CD4-positive, alpha-beta T cell (primary cell): ENCODE data around the gene PRR15L. TPM values are rescaled to one million over a fixed set of nuclear protein-coding genes. Genes with fewer than 3 reads are reported as not detected.

Experiments used
- ATAC-seq: fragments of 200-7000 bp; cut with Tn5 transposase; one replicate; pipeline ENCODE4 v1.10.0; 2022; ENCODE audit warnings: mild to moderate bottlenecking; ENCODE audit not compliant: poor library complexity
- CTCF ChIA-PET: fragments of 350-600 bp; sonication (Branson Sonifier 250); formaldehyde crosslinking; loops from one replicate; lab custom pipeline; 2021; ENCODE audit warnings: antibody characterized with exemption, inconsistent platforms; lab: Charles Lee
- POLR2A ChIA-PET: fragments of 350-600 bp; sonication (Branson Sonifier 250); formaldehyde crosslinking; loops from one replicate; lab custom pipeline; 2021; ENCODE audit warnings: antibody characterized with exemption, inconsistent platforms; lab: Charles Lee
- DNase-seq, 14 experiments: peaks; one replicate each; pipeline ENCODE4 v3.0.0-alpha.2; 2013 to 2020; ENCODE audit warnings: mixed read lengths in 2 of 14
- H3K27ac ChIP-seq, 2 donors: one replicate each; pipeline versions ENCODE4 v1.5.1 to v1.7.0; 2013; ENCODE audit warnings: low read length in 2 of 2, low read depth in 1 of 2, mild to moderate bottlenecking in 1 of 2
- H3K27me3 ChIP-seq, 2 experiments: 1 replicate in 1 of 2; 2 replicates in 1 of 2; pipeline versions ENCODE4 v1.6.1 to v1.7.0; 2013; ENCODE audit warnings: low read length in 2 of 2, control low read depth in 1 of 2, mild to moderate bottlenecking in 1 of 2, moderate library complexity in 1 of 2; ENCODE audit not compliant: insufficient read depth in 2 of 2, control insufficient read depth in 1 of 2
- H3K36me3 ChIP-seq: one replicate; pipeline ENCODE4 v1.6.1; 2013; ENCODE audit warnings: low read length, control low read depth; ENCODE audit not compliant: insufficient read depth
- H3K4me1 ChIP-seq: one replicate; pipeline ENCODE4 v1.6.1; 2013; ENCODE audit warnings: low read length, control low read depth; ENCODE audit not compliant: insufficient read depth
- H3K4me3 ChIP-seq: one replicate; pipeline ENCODE4 v1.5.1; 2013; ENCODE audit warnings: mild to moderate bottlenecking, low read length, moderate library complexity
- H3K9me3 ChIP-seq, 2 experiments: 1 replicate in 1 of 2; 2 replicates in 1 of 2; pipeline versions ENCODE4 v1.6.1 to v1.7.0; 2013; ENCODE audit warnings: low read length in 2 of 2, mild to moderate bottlenecking in 2 of 2, control low read depth in 1 of 2, moderate library complexity in 1 of 2; ENCODE audit not compliant: control insufficient read depth in 1 of 2, insufficient read depth in 1 of 2
- H3K27ac Mint-ChIP-seq: one replicate; pipeline ENCODE4 v1.8.0; 2020; ENCODE audit warnings: mixed read lengths
- H3K27me3 Mint-ChIP-seq: one replicate; pipeline ENCODE4 v1.8.0; 2021; ENCODE audit warnings: mixed read lengths
- H3K36me3 Mint-ChIP-seq: one replicate; pipeline ENCODE4 v1.8.0; 2021; ENCODE audit warnings: low read depth, mixed read lengths
- H3K4me1 Mint-ChIP-seq: one replicate; pipeline ENCODE4 v1.8.0; 2021; ENCODE audit warnings: low read depth, mixed read lengths
- H3K4me3 Mint-ChIP-seq: one replicate; pipeline ENCODE4 v1.8.0; 2020; ENCODE audit warnings: mild to moderate bottlenecking, mixed read lengths
- H3K9me3 Mint-ChIP-seq: one replicate; pipeline ENCODE4 v1.8.0; 2020; ENCODE audit warnings: mixed read lengths
- CTCF ChIP-seq: fragments of 200-600 bp; IDR thresholded peaks from one replicate; pipeline ENCODE4 v1.8.0; 2022; ENCODE audit warnings: antibody characterized with exemption, mild to moderate bottlenecking
- intact Hi-C, 2 experiments: fragments of 100-400 bp; cut with DNase I in 1 of 2; cut with micrococcal nuclease in 1 of 2; formaldehyde crosslinking; loops; one replicate each; pipeline versions ENCODE4 v1.15.1 to v1.9.0; 2023 to 2025; cut with DNase I, micrococcal nuclease
- total RNA-seq, 174 experiments: library from RNA in 2 of 174; stranded (reverse) in 2 of 174; gene quantifications; one replicate each; pipeline ENCODE4 v1.2.3 and lab custom pipeline; 2021 to 2026

The PRR15L gene
- total RNA-seq, 2 experiments from 2014 or later, result not detected

- peaks cover 4% of the 10 kb centered on the region for H3K36me3 Mint-ChIP-seq
- ATAC-seq (no peak), DNase-seq (no peak)
- Histone ChIP-seq H3K4me1 (peaks cover 17% of the 10 kb centered on the region), H3K36me3 (no peaks in the 10 kb centered on the region), H3K9me3 (no peaks in the 10 kb centered on the region), H3K27ac (no peak overlapping the region), H3K27me3 (no peaks in the 10 kb centered on the region), H3K4me3 (no peak overlapping the region)
- H3K4me1 Mint-ChIP-seq, result peaks cover 15% of the 10 kb centered on the region
- TF ChIP-seq CTCF, result no peak
- H3K27me3 Mint-ChIP-seq, result no peaks in the 10 kb centered on the region
- intact Hi-C loops, result no loop called here
- no peak overlapping the region for H3K4me3 Mint-ChIP-seq
- CTCF ChIA-PET, result interaction anchor here (2.2 kb wide), 1 partner anchor 17 kb away, joined by 7 read pairs; the partner anchor contains the start of gene CDK5RAP3
- H3K9me3 Mint-ChIP-seq, result no peaks in the 10 kb centered on the region
- H3K27ac Mint-ChIP-seq, result no peak overlapping the region
- POLR2A ChIA-PET, result interaction anchor here (1.2 to 1.6 kb wide), 2 partner anchors 12 to 58 kb away, joined by 3 to 4 read pairs; partner anchors contain the start of genes PNPO and SP2
Measured at GRCh38 chr17:47953909-47954308, 3.8 kb downstream of the PRR15L start.

- H3K9me3 ChIP-seq, result no peaks in the 10 kb centered on the region
- peaks cover 10% of the 10 kb centered on the region for H3K36me3 Mint-ChIP-seq
- H3K36me3 ChIP-seq, result peaks cover 7% of the 10 kb centered on the region
- H3K27me3 Mint-ChIP-seq, result no peaks in the 10 kb centered on the region
- H3K9me3 Mint-ChIP-seq, result no peaks in the 10 kb centered on the region
- H3K27ac ChIP-seq, result no peak overlapping the region
- no peak for TF ChIP-seq CTCF
- H3K4me3 ChIP-seq, result no peak overlapping the region
- DNase-seq (no peak), ATAC-seq (no peak)
- peaks cover 21% of the 10 kb centered on the region for H3K4me1 Mint-ChIP-seq
- CTCF ChIA-PET, result interaction anchor here (0.6 to 6.2 kb wide), 3 partner anchors 18 to 269 kb away, joined by 4 to 70 read pairs (median 7); partner anchors contain the start of gene CDK5RAP3
- no peaks in the 10 kb centered on the region for H3K27me3 ChIP-seq
- peaks cover 21% of the 10 kb centered on the region for H3K4me1 ChIP-seq
- H3K27ac Mint-ChIP-seq, result no peak overlapping the region
- intact Hi-C loops, result loop anchor here in 1 of 2 experiments (1.0 kb wide), 1 partner anchor 17 kb away; no protein-coding TSS in a partner anchor
- POLR2A ChIA-PET, result interaction anchor here (1.6 to 4.8 kb wide), 2 partner anchors 18 to 57 kb away, joined by 4 to 23 read pairs; partner anchors contain the start of genes CDK5RAP3 and SP2
- H3K4me3 Mint-ChIP-seq, result no peak overlapping the region
Measured at GRCh38 chr17:47952171-47953021, 5.3 kb downstream of the PRR15L start.

- peaks cover 39% of the 10 kb centered on the region for H3K4me1 ChIP-seq
- Mint-ChIP-seq H3K9me3 (no peaks in the 10 kb centered on the region), H3K27ac (no peak overlapping the region), H3K27me3 (no peaks in the 10 kb centered on the region), H3K4me3 (no peak overlapping the region), H3K36me3 (peaks cover 17% of the 10 kb centered on the region), H3K4me1 (peaks cover 32% of the 10 kb centered on the region)
- H3K27ac ChIP-seq, result no peak overlapping the region
- intact Hi-C loops, result no loop called here
- H3K4me3 ChIP-seq, result no peak overlapping the region
- no peaks in the 10 kb centered on the region for H3K27me3 ChIP-seq
- peaks cover 20% of the 10 kb centered on the region for H3K36me3 ChIP-seq
- H3K9me3 ChIP-seq, result no peaks in the 10 kb centered on the region
- CTCF ChIA-PET, result interaction anchor here (0.7 to 6.2 kb wide), 7 partner anchors 9 to 108 kb away, joined by 3 to 70 read pairs (median 7); partner anchors contain the start of genes CDK5RAP3 and PNPO
- TF ChIP-seq CTCF, result no peak
- no peak for ATAC-seq
- POLR2A ChIA-PET, result interaction anchor here (0.6 to 4.8 kb wide), 5 partner anchors 9 to 55 kb away, joined by 3 to 23 read pairs (median 6); partner anchors contain the start of genes CDK5RAP3 and PNPO
- no peak for DNase-seq
Measured at GRCh38 chr17:47950448-47950847, 7.2 kb downstream of the PRR15L start.
